Thyroid gland (tissue), 4 donors: ENCODE results near the gene LBX1. TPM values are rescaled to one million over a fixed set of nuclear protein-coding genes. Genes with fewer than 3 reads are reported as not detected.

Experiments used
- DNase-seq, 2 donors: peaks; one replicate each; pipeline ENCODE4 v3.0.0-alpha.2; 2019
- H3K27ac ChIP-seq, 3 donors: fragments of 200-600 bp; sonication (generic); 1 replicate in 2 of 3; 2 replicates in 1 of 3; pipeline ENCODE4 v1.5.1; 2016 to 2019; ENCODE audit warnings: mild to moderate bottlenecking in 1 of 3, moderate library complexity in 1 of 3
- H3K27me3 ChIP-seq: fragments of 200-600 bp; sonication (generic); one replicate; pipeline ENCODE4 v1.5.1; 2019
- H3K36me3 ChIP-seq, 2 donors: fragments of 200-600 bp; sonication (generic); one replicate each; pipeline ENCODE4 v1.5.1; 2016 to 2019
- H3K4me1 ChIP-seq, 2 donors: fragments of 200-600 bp; sonication (generic); one replicate each; pipeline ENCODE4 v1.5.1; 2017 to 2019
- H3K4me3 ChIP-seq, 3 donors: fragments of 200-600 bp; sonication (generic); replicated peaks in 1 of 3; 1 replicate in 2 of 3; 2 replicates in 1 of 3; pipeline ENCODE4 v1.5.1; 2016; ENCODE audit warnings: mild to moderate bottlenecking in 1 of 3
- H3K9me3 ChIP-seq: fragments of 200-600 bp; sonication (generic); one replicate; pipeline ENCODE4 v1.5.1; 2017
- POLR2A ChIP-seq, 2 donors: fragments of 450-650 bp; IDR thresholded peaks; one replicate each; pipeline ENCODE4 v1.6.1; 2017; ENCODE audit warnings: antibody characterized with exemption in 2 of 2, mild to moderate bottlenecking in 2 of 2, moderate library complexity in 1 of 2
- WGBS, 2 donors: methylation state at CpG; one replicate each; pipeline ENCODE4 v1.1.5; 2017; 5-methylcytosine and 5-hydroxymethylcytosine counted together
- intact Hi-C: fragments of 100-400 bp; cut with DNase I; formaldehyde crosslinking; loops from one replicate; pipeline ENCODE4 v1.15.1; 2023
- total RNA-seq, 4 donors: library from RNA; depleted of rRNA; stranded (reverse); fragments of >200 nt; gene quantifications; one replicate each; pipeline ENCODE4 v1.2.3, GENCODE V29; 2016
- TF ChIP-seq, protein P1 (sequence below), 6 experiments: fragments of 200-600 bp in 3 of 6; fragments of 450-650 bp in 3 of 6; sonication (generic) in 3 of 6; IDR thresholded peaks; one replicate each; pipeline ENCODE4 v1.5.1; 2016 to 2019; ENCODE audit warnings: antibody characterized with exemption in 6 of 6, mild to moderate bottlenecking in 2 of 6, inconsistent platforms in 1 of 6, moderate library complexity in 1 of 6

Gene LBX1
- total RNA-seq, 4 donors from 2014 or later, result not detected

GRCh38 chr10:101221963-101222531 is 7.2 kb downstream of the LBX1 start:
- Histone ChIP-seq H3K4me3 (no peak overlapping the region), H3K36me3 (no peaks in the 10 kb centered on the region), H3K4me1 (peaks cover 19 to 53% of the 10 kb centered on the region in 2 donors), H3K9me3 (no peaks in the 10 kb centered on the region), H3K27me3 (peaks cover 84% of the 10 kb centered on the region), H3K27ac (no peak overlapping the region)
- TF ChIP-seq, protein P1, sequence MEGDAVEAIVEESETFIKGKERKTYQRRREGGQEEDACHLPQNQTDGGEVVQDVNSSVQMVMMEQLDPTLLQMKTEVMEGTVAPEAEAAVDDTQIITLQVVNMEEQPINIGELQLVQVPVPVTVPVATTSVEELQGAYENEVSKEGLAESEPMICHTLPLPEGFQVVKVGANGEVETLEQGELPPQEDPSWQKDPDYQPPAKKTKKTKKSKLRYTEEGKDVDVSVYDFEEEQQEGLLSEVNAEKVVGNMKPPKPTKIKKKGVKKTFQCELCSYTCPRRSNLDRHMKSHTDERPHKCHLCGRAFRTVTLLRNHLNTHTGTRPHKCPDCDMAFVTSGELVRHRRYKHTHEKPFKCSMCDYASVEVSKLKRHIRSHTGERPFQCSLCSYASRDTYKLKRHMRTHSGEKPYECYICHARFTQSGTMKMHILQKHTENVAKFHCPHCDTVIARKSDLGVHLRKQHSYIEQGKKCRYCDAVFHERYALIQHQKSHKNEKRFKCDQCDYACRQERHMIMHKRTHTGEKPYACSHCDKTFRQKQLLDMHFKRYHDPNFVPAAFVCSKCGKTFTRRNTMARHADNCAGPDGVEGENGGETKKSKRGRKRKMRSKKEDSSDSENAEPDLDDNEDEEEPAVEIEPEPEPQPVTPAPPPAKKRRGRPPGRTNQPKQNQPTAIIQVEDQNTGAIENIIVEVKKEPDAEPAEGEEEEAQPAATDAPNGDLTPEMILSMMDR (IDR thresholded peaks at IDR 0.05), result no peak
- TF ChIP-seq POLR2A (IDR thresholded peaks at IDR 0.05), result no peak
- WGBS, 2 donors, result 6 to 8% methylated on average over 4 to 9 of the region's 9 CpGs
- intact Hi-C loops, result no loop called here
- DNase-seq, result no peak

DNA sequence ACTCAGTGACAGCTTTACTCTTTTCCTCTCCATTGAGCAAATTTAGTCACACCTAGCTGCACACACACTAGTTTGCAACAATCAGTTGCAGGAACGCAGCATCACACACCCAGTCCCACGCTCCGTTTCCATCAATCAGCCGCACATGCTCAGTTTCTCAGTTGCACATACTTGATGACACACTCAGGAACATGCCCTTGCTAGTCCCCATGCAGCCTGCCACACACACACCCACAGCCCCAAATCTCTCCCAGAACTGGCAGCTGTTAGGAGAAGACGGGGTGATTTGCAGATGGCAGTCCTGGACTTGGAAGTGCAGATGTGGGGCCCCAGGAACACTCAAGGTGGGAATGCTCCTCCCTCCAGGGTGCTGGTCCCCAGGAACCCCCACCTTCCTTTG is 7.7 kb downstream of the LBX1 start:
- WGBS, 2 donors, result 5 to 19% methylated on average over 5 of the region's 5 CpGs
- Histone ChIP-seq H3K27ac (no peak overlapping the region), H3K4me1 (peaks cover 14 to 53% of the 10 kb centered on the region in 2 donors), H3K36me3 (no peaks in the 10 kb centered on the region), H3K27me3 (peaks cover 84% of the 10 kb centered on the region), H3K9me3 (no peaks in the 10 kb centered on the region), H3K4me3 (no peak overlapping the region)
- TF ChIP-seq, protein P1 (IDR thresholded peaks at IDR 0.05), result no peak
- no peak for TF ChIP-seq POLR2A (IDR thresholded peaks at IDR 0.05)
- intact Hi-C loops, result no loop called here
- no peak for DNase-seq

GRCh38 chr10:101219946-101220451 is 9.3 kb downstream of the LBX1 start:
- no peak for DNase-seq
- no peaks in the 10 kb centered on the region for H3K36me3 ChIP-seq
- no peak overlapping the region for H3K27ac ChIP-seq
- intact Hi-C loops, result no loop called here
- H3K4me1 ChIP-seq, result peaks cover 15 to 49% of the 10 kb centered on the region in 2 donors
- H3K4me3 ChIP-seq, result no peak overlapping the region
- no peaks in the 10 kb centered on the region for H3K9me3 ChIP-seq
- H3K27me3 ChIP-seq, result peaks cover 85% of the 10 kb centered on the region
- 46 to 52% methylated on average over 3 of the region's 3 CpGs for WGBS, 2 donors
- TF ChIP-seq, protein P1 (IDR thresholded peaks at IDR 0.05), result no peak
- no peak for TF ChIP-seq POLR2A (IDR thresholded peaks at IDR 0.05)

- Histone ChIP-seq H3K9me3 (no peaks in the 10 kb centered on the region), H3K4me3 (no peak overlapping the region), H3K27ac (no peak overlapping the region), H3K4me1 (peaks cover 14 to 46% of the 10 kb centered on the region in 2 donors), H3K27me3 (peaks cover 82% of the 10 kb centered on the region), H3K36me3 (no peaks in the 10 kb centered on the region)
- DNase-seq, result no peak
- TF ChIP-seq, protein P1 (IDR thresholded peaks at IDR 0.05), result no peak
- no peak for TF ChIP-seq POLR2A (IDR thresholded peaks at IDR 0.05)
- 16 to 17% methylated on average over 24 to 26 of the region's 26 CpGs for WGBS, 2 donors
- intact Hi-C loops, result no loop called here
Observed at GRCh38 chr10:101219139-101219945, 9.9 kb downstream of the LBX1 start.
